Activated CD8-positive, alpha-beta memory T cell treated with anti-CD3 and anti-CD28 coated beads for 48 hours (primary cell): ENCODE results near the gene YARS2.
A peak's percentile ranks its signal among the peaks of the same experiment; 100 is the strongest.

Source experiments
- DNase-seq, 3 experiments: peaks; one replicate each; pipeline ENCODE4 v3.0.0-alpha.2; 2020; ENCODE audit warnings: low read depth in 2 of 3, low spot score in 2 of 3

Gene YARS2

DNA sequence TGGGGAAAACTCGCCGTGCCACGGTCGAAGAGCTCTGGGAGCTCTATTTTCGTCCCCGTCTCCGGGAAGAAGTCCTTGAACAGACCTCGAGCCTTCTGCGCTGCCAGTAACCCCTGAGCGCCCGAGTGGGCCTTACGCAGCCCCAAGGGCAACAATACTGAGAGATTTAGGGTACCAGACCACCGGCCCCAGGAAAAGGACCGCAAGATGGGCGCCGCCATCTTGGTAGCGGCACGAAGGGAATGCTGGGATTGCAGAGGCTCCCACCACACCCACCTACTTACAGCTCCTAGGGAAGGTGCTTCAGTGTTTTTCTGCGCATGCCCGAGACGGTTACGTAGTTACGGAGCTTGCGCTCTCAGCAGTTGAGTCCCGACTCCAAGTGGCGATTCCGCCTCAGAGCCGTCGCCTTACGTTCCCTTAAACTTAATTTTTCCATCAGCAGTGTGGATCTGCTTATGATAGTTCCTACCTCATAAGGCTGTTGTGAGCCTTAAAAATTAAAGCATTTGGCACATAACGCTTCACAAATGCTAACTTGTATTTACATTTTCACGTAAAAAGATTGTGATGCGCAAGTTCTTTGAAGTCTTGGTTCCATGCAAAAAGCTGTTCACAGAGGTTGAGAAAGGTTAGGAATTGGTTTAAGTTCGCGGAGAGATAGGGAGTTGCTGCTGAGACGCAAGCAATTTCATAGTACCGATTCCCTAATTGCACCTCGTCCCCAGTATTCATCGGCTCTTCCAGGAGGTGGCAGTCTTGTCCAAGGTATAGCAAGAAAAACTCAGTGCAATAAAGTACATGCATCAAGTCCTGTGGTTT lies at the start of gene YARS2:
TSS of gene YARS2 (minus strand) at position 244 of the 822 bp plus-strand sequence. CDS start at position 221, 23 bp downstream.
- peak; percentile 52 to 71 (median 67) for DNase-seq

DNA sequence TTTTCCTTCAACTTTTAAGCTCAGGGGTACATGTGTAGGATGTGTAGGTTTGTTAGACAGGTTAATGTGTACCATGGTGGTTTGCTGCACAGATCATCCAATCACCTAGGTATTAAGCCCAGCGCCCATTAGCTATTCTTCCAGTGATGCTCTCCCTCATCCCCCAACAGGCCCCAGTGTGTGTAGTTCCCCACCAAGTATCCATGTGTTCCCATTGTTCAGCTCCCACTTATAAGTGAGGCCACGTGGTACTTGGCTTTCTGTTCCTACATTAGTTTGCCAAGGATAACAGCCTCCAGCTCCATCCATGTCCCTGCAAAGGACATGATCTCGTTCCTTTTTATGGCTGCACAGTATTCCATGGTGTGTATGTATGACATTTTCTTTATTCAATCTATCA lies 48.6 kb upstream of the YARS2 start:
- DNase-seq = no peak

DNA sequence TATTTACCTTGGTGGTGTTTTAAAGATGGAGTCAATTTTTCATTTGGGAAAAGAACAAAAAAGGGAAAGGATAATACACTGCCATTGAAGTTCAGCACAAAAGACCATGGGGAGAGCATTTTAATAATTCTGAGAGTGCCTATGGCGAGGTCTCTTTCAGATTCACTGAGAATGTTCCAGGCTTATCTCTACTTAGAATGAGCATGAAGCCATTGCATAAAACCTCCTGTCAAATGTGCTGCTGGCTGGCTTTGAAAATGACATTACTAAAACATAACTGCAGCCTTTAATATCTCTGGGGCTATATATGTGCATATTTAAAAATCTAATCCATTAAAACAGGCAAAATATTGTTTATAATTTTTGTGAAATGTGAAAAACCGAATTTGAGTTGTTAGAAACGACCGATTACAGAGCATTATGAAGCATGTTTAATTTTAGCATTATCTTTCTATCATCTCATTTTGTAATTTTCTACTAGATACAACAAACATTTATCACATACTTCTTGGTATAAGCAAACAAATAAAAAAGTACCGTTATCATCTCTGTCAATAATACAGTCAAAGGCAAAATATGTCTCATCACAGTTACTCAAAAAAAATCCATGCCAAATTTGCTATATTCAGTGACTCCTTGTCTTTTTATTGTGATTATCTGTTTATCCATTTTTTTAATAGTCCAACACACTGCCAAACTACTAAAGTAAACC lies 45.7 kb upstream of the YARS2 start:
- no peak for DNase-seq

DNA sequence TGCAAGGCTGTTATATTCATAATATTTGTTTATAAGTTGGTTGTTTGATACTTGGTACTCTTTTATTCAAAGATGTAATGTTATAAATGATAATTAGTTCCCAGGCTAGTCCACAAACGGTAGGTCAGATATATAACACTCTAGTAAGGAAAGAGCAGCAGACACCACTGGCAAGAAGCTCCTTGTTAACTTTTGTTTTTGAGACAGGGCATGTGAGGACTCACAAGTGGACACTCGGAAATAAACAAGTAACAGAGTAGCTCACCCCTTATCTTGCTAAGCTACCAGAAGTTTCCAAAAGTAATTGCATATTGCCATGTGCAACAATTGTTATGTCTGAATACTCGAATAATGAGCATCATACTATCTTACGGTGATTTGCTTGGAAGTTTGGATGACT lies 38.6 kb upstream of the YARS2 start:
- no peak for DNase-seq

DNA sequence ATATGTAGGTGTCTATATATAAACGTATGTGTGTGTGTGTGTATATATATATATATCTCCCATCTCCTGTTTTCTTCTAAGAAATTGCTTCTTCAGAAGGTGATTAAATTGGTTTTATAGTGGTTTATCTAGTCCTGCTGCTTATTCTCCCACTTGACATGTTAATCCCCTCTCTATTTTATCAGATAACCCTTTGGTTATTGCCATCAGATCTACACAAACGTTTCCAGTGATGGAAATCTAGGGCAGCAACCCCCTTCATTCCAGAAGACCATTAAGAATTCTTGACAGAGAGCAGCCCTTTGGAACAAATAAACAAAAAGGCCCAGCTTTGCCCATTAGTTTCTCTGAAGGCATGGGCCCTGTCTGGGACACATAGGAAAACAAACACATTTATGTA lies 34.2 kb upstream of the YARS2 start:
- DNase-seq = no peak

DNA sequence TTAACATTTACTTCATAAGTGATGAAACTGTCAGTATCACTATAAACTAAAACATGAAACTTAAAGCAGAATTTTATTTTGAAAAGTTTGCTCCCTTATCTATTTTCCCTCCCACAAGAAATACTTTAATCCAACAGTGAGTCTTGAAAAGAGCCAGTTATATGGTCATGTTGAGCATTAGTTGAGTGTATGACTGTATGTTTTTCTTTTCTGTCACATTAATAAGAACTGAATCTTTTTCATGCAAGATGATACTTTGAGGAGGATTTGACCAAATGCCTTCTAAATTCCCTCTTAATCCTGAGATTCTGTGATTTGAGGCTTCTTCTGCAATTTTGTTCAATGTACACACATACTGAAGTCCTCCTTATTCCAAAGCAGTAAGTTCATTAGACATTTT lies 33.7 kb upstream of the YARS2 start:
- DNase-seq = no peak

DNA sequence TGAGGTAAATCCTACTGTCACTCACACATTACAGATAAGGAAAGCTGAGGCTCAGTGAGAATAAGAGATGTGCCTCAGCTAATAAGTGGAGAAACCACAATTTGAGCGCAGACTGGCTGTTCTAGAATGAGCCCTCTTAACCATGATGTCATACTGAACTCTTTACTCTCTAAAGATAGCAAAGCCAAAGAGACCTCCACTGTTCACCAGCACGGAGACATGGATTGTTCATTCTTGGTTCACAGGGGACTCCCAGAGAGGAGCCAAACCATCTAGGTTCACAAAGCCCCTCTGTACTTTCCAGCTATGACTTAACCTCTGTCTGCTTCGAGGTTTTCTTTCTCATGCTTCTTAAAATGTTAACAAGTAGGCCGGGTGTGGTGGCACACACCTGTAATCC lies 32.7 kb upstream of the YARS2 start:
- DNase-seq = no peak

DNA sequence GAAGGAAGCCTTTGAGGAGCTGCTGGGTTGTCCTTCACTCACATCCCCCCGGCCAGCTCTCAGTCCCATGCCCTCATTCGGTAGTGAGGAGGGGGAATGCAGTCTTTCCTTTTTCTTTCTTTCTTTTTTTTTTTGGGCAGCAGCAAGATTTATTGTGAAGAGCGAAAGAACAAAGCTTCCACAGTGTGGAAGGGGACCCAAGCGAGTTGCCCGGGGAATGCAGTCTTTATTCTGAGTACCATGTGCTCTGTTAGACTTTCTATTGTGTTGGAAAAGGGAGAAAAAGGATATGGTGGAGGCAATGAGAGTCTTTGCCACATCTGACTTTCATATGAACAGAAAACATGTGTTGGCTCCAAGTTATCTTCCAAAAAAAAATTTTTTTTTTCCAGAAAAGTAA lies 29.9 kb upstream of the YARS2 start:
- no peak for DNase-seq

DNA sequence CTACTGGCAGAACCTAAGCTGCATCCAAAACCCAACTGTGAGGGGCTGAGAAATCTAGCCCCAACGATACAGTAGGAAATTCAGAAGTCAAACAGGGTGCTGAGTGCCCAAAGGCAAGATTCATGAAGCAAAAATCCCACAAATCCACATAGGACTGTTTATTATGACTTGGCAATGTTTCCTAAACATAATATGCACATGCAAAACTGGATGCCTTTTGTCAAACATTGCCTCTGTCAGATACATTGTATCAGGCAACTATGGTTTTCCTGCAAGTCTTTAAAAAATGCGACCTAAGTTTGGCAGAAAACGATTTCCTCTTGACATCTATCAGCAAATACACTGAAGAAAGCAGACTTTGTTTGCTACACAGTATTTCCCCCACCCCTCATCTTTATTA lies 27.3 kb upstream of the YARS2 start:
- no peak for DNase-seq

DNA sequence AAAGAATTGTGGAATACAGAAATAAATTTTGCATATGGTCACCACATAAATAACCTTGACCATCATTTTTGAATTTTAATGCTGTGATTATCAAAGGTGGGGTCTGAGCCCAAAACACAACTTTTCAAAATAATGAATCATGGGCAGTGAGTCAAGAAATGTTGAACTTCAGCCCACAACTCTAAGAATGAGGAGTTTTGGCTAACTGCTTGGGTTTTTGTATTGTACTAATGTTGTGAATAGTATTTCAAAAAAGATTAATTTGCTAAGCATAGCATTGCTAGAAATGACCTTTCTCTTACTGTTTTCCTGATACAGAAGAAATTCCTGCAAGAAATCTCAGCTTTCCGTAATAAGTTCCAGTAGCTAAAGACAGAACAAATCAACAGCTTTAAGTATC lies 24.4 kb upstream of the YARS2 start:
- no peak for DNase-seq

DNA sequence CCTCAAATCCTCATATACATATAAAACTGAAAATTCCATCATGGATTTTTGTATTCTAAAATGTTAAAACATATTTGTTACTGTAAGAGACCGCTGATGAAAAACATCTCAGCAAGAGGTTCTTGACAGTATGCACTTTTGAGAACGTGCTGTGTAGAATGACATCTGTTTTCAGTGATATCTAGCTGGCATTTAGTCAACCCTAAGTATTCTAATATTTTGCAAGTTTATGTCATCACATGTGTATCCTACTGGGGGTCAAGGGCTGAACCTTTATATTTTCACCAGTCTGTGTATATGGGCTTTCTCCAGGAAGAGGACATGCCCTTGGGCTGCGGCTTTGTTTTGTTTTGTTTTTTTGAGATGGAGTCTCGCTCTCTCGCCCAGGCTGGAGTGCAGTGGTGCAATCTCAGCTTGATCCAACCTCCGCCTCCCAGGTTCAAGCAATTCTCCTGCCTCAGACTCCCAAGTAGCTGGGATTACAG lies 22.0 kb upstream of the YARS2 start:
- no peak for DNase-seq

DNA sequence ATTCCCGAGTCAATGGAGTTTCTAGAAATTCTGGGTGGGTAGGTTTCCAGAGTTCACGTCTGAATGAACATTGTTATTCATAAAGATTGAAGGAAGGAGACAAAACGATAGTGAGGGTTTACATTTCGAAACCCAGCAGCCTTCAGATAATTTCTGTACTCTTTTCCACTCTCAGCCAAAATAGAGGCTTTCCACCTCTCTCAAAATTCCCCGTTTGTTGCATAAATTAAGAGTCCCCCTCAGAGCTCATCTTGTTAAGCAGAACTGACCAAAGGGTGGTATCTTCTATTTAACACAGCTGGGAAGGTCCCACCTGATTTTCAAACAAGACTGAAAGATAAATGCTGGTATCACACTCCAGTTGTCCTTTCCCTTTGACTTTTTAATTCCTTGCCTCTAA lies 21.5 kb upstream of the YARS2 start:
- DNase-seq = no peak

DNA sequence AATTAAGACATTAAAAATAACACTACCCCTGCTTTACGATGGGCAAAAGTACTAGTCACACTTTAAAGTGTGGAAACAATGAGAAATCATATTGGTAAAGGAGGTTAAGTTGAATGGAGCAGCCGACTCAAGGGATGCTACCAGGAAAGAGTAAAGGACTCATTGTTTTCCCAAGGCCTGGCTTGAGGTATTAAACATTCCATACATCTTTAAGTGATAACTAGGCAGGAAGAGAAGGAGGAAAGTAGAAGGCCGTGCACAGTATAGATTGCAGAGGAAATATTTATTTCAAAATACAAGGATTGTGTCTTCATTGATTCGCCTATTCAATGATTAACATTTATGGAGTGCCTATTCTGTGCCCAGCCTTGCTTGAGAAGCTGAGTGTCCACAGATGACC lies 20.6 kb upstream of the YARS2 start:
- DNase-seq = no peak

DNA sequence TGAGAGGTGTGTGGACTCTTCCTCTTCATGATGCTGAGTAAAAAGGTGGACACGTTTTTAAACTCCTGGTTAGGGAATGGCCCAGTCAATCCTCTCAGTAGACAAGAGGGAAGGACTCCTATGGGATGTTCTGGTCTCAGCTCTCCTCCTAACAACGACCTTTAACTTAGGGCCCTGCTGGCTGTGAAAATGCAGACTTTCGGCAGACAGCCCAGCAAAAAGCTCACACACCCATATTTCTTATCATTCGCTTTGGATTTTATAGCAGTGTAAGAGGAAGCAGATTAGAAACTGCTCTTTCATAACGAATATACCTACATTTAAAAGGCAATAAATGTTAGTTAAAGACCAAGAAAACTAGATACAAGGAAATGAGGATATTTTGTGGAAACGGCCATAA lies 18.0 kb upstream of the YARS2 start:
- no peak for DNase-seq

DNA sequence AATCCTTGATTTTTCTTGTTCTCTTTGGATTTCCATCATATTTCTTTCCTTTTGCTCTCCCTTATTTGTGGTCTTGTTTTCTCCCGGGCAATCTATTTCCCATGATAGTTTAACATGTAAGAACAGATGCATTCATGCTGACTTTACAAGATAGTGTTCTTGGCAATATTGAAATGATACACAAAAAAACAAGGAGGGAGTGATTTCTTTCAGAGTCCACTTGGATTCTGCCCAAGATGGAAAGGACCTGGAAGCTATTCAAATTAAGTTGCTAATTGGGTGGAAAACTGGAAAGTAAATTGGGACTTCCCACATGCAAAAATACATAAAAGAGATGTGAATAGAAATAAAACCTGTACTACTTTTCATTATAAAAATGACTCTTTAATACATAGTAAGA lies 14.4 kb upstream of the YARS2 start:
- no peak for DNase-seq

DNA sequence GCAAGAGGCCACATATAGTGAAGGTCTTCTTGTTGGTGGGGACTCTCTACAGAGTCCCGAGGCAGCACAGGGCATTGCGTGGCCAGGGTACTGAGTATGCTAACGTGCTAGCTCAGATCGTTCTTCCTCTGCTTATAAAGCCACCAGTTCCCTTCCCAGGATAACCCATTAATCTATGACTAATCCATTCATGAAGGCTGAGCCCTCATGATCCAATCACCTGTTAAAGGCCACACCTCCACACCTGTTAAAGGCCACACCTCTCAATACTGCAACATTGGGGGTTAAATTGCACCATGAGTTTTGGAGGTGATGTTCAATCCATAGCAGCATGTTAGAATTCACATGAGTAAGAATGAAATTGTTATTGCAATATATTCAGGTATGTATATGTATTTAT lies 12.8 kb upstream of the YARS2 start:
- no peak for DNase-seq

DNA sequence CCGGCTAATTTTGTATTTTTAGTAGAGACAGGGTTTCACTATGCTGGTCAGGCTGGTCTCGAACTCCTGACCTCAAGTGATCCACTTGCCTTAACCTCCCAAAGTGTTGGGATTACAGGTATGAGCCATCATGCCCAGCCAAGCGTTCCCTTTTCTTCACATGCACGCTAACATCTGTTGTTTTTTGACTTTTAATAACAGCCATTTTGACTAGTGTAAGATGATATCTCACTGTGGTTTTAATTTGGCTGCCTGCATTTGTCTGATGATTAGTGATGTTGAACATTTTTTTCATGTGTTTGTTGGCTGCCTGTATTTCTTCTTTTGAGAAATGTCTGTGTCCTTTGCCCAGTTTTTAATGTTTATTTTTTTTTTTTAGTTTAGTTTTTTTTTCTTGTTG lies 10.2 kb upstream of the YARS2 start:
- no peak for DNase-seq

DNA sequence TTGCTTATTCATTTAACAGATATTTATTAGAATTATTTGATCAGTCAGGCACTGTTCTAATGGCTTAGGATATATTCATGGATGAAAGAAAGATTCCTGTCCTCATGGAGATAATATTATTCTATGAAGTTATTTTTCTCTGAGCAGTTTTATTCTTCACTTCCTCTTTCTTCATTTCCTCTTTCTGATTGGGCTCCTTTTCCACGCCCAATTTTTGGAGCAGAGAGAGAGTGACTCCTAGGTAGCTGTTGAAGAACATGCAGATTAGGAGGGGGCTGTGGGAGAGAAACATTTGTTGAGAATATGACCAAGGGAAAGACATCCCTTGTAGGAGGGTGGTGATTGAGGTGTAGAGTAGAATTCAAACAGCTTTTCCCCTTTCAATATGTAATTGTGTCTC lies 6.0 kb upstream of the YARS2 start:
- no peak for DNase-seq

DNA sequence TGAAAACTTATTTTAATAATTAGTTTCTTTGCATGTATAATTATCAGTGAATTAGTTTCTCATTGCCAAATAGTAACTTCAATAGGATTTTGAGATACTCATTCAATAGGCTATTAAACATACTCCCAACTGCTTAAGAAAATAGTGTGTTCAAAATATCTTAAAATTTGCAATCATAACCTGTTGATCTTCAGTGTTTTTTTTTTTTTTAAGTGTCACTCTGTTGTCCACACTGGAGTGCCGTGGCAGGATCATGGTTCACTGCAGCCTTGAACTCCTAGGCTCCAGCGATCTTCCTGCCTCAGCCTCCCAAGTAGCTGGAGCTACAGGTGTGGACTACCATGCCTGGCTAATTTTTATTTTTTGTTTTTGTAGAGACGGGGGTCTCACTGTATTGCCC lies 1.5 kb upstream of the YARS2 start:
- no peak for DNase-seq

DNA sequence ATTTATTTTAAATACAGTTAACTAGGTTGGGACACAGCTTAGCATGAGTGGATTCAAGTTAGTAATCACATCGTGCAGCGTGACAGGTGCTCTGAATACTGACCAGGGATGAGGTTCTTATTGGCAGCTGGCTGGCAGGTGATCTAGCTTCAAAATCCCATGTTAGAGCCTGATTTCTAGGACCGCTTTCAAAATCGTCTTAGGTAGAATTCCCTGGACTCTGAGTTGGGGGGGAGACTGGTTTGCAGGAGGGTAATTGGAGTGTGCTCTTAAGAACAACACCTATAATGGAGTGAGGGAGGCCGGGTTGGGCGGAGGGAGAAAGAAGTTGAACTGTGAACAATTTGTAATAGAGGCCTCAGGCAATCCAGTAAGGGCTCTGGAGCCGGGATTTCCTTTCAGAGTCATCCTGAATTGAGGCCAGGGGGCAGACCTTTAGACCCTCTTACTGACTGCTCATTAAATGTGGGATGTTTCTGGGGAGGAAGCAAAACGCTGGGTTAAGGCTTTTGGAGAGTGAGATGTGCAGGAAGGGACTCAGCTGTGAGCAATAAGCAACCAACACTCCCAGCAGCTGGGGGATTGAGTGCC lies 874 bp upstream of the YARS2 start:
- no peak for DNase-seq

DNA sequence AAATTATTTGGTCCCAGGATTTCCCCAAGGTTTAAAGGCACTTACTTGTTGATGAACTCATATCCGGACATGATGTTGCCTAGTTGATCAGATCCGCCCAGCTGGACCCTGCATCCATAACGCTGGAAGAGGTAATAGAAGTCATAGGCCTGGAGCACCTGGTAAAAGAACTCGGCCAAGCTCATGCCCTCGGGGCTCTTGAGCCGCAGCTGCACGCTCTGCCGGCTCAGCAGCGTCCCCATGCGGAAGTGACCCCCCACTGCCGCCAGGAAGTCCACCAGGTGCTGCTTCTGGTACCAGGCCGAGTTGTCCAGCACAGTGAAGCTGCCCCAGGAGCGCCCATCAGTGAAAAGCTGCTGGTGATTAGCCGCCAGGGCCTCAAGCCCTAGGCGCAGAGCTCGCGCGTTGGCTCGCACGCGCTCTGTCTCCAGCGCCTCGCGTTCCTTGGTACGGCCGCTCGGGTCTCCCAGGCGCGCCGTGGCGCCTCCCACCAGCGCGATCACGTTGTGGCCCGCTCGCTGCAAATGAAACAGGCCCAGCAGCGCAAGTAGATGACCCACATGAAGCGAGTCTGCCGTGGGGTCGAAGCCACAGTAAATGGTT lies 545 bp downstream of the YARS2 start:
- DNase-seq = peak; percentile 50 to 54 (median 50)

DNA sequence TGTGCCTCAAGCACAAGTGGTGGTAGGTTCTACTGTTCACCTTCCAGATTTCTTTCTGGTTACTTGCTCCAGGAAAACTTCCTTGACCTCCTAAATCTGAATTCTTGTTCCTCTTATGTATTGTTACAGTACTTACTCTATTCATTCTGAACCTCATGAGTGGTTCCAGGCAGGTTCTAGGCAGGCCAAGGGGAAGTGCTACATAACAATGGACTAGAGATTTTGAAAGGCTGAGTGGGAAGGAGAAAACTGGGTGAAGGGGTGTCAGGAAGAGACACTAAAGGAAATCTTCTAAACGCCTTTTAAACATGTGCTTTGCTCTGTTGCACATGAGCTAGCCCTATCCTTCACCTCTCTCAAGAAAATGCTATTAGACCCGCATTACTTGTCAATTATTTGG lies 1.6 kb downstream of the YARS2 start:
- no peak for DNase-seq
